HL-60/S4 (cell line): Measurements from ENCODE around the gene ZP1.
"Not testable (repeated sequence)": the region's sequence is repeated elsewhere in the genome, so short reads cannot be mapped to it uniquely, and the experiment has no call there.

Source experiments
- in situ Hi-C: fragments of 300-500 bp; cut with MboI; formaldehyde crosslinking; loops from 2 replicates; pipeline ENCODE4 v1.14.3; 2022; ENCODE audit warnings: low sequenced_read_pairs

The ZP1 gene, protein sequence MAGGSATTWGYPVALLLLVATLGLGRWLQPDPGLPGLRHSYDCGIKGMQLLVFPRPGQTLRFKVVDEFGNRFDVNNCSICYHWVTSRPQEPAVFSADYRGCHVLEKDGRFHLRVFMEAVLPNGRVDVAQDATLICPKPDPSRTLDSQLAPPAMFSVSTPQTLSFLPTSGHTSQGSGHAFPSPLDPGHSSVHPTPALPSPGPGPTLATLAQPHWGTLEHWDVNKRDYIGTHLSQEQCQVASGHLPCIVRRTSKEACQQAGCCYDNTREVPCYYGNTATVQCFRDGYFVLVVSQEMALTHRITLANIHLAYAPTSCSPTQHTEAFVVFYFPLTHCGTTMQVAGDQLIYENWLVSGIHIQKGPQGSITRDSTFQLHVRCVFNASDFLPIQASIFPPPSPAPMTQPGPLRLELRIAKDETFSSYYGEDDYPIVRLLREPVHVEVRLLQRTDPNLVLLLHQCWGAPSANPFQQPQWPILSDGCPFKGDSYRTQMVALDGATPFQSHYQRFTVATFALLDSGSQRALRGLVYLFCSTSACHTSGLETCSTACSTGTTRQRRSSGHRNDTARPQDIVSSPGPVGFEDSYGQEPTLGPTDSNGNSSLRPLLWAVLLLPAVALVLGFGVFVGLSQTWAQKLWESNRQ

DNA sequence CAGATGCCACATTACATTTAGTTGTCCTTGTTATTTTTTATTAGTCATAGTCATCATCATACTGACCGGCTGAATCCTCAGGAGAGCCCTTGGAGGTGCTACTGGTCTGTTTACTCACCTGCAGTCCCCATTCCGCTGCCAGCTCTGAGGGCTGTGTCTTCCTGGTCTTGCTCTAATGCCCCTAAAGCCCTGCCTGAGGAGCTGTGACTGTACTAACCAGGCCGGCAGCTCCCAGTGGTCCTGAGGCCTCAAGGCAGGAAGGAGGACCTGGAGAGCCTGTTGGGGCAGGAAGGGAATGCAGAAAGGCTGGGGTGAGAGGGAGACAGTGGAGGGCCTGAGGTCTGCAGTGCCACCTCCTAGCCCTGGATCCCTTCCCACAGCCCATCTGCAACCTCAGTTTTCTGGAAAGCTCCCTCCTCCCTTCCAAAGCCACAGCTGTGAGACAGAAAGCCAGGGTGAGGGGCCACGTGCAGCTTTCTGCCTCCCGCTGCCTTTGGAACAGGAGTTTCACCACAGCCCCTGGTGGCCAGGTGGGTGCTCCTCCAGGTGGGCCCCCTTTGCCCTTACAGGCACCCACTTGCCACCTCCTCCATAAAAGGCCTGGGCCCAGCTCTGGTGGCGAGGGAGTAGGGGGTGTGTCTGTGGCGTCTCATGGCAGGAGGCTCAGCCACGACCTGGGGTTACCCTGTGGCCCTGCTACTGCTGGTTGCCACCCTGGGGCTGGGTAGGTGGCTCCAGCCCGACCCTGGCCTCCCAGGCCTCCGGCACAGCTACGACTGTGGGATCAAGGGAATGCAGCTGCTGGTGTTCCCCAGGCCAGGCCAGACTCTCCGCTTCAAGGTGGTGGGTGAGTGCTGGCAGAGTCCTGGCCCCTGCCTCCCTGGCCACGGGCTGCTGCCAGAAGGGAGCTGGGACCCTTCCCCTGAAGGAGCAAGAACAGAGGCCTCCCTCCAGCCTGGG is at the start of gene ZP1:
ZP1 (plus strand) TSS at position 632 of the 960 bp plus-strand sequence; CDS start at position 652, 20 bp downstream.
- in situ Hi-C loops = no loop called here

DNA sequence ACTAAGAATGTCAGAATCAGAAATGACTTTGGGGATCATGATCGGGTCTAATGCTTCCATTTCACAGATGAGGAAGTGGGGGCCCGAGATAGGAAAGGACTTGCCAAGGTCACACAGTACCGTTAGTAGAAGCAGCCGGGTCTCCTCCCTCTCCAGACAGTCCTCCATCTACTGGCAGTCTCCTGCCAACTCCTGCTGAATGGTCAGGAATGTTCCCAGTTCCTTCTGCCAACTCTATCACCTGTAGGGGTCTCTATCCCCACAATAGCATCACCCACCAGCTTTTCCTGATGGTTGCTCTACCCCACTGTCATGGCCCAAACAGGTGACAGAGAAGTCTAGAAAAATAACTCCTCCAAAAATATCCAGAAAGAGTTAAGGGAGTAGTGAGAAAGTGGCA is 49.3 kb upstream of the ZP1 start:
- in situ Hi-C loops = no loop called here

DNA sequence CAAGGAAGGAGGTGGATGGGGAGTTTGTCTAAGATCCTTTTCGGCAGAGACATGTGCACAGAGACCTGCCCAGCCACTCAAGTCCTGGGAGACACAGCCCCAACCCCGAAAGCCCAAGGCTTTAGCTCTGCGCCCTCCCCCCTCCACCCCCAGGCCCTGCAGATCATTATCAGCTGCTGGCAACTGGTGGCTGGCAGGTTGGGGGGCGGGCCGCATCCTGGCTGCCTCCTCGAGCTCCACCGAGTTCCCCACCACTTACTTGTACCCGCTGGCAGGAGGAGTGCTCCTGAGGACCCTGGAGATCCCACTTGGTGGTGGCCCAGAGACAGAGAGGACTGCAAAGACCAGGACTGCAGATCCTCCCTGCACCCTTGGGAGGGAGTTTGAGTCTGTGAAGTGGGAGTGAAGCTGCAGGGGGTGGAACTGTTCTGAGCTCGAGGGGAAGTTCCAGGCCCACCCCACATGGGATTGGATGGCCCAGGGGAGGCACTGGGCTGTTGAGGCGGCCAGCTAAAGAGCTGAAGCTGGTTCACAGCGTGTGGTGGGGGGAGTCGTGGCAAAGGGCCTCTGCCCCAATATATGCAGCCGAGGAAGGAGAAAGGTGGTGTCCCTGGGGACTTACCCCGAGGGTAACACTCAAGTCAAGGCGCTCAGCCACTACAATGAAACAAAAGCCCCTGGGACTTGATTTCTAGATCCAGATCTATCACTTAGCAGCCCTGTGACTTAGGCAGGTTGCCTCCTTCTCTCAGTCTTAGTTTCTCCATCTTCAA is 45.3 kb upstream of the ZP1 start:
- in situ Hi-C loops = no loop called here

DNA sequence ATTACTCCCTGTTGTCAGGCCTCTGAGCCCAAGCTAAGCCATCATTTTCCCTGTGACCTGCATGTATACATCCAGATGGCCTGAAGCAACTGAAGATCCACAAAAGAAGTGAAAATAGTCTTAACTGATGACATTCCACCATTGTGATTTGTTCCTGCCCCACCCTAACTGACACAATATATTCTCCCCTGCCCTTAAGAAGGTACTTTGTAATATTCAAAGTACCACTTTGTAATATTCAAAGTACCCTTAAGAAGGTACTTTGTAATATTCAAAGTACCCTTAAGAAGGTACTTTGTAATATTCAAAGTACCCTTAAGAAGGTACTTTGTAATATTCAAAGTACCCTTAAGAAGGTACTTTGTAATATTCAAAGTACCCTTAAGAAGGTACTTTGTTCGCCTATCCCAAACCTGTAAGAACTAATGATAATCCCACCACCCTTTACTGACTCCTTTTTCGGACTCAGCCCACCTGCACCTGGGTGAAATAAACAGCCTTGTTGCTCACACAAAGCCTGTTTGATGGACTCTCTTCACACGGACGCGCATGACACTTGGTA is 43.5 kb upstream of the ZP1 start:
- in situ Hi-C loops = not testable (repeated sequence)

DNA sequence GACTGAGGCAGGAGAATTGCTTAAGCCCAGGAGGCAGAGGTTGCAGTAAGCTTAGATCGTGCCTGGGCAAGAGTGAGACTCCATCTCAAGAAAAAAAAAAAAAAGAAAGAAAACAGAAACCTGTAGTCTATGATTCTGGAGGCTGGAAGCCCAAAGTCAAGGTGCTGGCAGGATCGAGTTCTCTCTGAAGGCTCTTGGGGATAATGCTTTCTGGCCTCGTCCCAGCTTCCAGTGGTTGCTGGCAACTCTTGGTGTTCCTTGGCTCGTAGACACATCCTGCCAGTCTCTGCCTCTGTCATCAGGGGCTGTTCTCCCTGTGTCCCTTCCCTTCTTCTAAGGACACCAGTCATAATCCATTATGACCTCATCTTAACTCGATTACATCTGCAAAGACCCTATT is 42.2 kb upstream of the ZP1 start:
- in situ Hi-C loops = loop anchor here (25.0 kb wide), 1 partner anchor 362 kb away; no protein-coding TSS in a partner anchor

DNA sequence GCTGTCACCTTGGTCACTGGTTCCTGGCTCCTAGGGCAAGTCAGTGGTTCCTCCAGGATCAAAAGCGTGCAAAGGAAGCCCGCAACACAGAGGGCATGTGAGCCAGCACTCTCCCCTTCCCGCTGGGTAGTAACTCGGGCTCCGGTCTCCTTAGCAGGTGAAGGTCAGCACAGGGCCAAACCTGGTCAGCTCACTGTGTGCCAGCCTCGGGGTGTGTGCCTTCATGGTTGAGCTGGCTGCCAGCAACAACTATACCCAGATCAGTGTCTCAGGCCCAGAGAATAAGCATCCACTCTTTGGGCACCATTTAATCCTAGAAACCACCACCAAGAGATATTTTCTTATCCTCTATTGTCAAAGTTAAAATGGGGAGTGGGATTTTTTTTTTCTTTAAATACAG is 41.6 kb upstream of the ZP1 start:
- in situ Hi-C loops = loop anchor here (25.0 kb wide), 1 partner anchor 362 kb away; no protein-coding TSS in a partner anchor

DNA sequence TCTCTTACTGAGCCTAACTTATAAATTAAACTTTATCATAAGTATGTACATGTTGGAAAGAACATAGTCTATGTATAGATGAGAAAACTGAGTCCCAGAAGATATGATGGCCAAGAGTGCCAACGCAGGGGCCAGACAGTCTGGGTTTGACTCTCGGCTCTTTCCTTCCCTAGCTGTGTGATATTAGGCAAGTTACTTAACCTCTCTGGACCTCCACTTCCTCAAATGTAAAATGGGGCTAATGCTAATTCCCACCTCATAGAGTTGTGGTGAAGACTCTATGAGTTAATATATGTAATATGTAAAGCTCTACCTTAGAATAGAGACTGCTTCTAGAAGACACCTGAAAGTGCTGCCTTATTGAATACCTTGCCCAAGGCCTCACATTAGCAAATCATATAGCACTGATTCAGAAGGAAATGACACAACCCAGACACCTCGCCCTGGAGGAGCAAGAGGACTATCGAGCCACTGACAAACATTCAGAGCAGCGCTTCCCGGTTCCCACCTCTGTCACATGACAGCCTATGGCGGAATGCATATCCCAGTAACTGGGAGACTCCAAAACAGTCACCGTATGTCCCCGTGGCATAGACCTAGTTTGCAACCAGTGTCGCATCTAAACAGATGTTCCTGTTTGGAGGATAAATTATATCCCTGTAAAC is 36.7 kb upstream of the ZP1 start:
- in situ Hi-C loops = loop anchor here (25.0 kb wide), 1 partner anchor 357 kb away; no protein-coding TSS in a partner anchor

DNA sequence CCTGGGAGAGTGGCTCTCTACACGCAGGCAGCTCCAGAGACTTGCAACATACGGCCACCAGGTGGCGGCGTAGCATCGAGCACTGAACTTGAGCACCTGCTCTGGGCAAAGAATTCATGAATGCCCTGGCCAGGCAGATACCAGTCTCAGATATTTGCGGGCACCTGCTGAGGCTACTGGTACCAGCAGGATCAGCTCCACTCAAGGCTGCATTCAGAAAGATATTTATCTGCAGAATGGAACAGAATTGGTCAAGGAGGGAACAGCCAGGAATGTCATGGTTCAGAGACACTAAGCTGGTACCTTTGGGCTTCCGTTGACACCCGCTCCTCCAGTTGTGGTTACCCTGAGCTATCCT is 36.2 kb upstream of the ZP1 start:
- in situ Hi-C loops = loop anchor here (25.0 kb wide), 1 partner anchor 356 kb away; no protein-coding TSS in a partner anchor

DNA sequence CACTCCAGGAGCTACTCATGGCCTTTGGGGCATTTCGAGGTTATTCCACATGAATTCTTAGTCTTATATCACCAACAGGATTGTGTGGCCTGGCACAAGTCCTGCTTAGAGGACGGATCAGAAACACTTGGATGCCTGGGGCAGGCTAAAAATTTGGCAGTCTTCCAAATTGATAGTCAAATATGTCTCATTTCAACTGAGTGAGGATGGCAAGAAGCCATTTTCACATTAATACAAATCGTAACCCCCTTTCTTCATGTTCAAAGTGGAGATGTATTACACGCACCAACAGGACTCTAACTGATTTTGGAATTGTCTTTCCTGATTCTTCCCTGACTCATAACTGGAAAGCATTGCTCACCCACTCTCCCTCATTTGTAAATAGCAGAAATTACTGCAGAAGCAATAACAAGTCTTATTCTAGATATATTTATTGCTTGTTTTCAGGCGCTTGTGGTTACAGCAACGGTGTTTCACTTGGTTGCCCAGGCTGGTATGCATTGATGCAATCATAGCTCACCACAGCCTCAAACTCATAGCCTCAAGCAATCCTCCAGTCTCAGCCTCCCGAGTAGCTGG is 35.8 kb upstream of the ZP1 start:
- in situ Hi-C loops = loop anchor here (25.0 kb wide), 1 partner anchor 356 kb away; no protein-coding TSS in a partner anchor

DNA sequence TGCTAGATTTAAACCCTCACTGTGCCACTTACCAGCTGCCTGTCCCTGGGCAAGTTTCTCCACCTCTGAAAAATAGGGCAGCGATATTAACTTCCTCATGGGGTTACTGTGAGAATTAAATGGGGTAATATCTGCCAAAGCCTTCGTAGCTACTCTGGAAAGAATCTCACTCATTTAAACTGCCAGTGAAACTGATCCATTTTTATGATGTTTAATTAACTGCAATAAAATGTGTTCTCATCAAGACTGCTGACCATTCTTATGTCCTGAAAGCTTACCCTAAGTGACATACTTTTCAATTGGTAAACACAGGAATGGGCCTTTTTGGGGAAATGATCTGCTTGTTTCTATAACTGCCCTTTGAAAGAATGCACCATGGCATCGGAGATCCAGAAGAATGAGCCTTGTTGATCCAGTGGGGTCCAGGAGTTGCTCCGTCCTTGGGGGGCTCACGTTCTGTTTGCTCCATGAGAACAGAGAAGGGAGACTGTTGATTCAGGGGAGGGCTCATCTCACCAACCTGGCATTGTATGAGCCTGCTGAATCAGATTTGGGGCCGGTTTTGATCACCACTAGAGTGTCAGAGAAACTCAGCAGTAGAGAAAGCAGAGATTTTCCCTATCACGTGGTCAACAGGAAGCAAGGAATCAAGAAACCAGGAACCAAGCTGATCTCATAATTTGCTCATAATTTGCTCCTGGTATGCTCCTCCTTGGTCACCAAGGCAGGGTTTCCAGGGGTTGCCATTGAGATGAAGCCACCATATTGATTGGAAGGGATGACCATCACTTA is 32.4 kb upstream of the ZP1 start:
- in situ Hi-C loops = loop anchor here (5.0 to 25.0 kb wide), 2 partner anchors 57 to 352 kb away; no protein-coding TSS in a partner anchor

DNA sequence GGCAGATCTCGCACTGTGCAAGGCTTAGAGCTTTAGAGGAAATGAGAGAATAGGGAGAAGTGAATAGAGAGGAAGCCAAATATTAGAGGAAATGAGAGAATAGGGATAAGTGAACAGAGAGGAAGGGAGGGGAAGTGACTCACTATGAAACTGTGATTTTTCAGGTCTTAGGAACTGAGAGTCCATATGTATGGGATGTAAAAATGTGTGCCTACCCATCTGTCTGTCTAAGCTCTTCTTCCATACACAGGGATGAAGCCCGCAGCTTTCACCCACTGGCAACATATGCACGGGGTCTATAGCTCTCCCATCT is 31.9 kb upstream of the ZP1 start:
- in situ Hi-C loops = loop anchor here (5.0 to 25.0 kb wide), 2 partner anchors 57 to 352 kb away; no protein-coding TSS in a partner anchor

DNA sequence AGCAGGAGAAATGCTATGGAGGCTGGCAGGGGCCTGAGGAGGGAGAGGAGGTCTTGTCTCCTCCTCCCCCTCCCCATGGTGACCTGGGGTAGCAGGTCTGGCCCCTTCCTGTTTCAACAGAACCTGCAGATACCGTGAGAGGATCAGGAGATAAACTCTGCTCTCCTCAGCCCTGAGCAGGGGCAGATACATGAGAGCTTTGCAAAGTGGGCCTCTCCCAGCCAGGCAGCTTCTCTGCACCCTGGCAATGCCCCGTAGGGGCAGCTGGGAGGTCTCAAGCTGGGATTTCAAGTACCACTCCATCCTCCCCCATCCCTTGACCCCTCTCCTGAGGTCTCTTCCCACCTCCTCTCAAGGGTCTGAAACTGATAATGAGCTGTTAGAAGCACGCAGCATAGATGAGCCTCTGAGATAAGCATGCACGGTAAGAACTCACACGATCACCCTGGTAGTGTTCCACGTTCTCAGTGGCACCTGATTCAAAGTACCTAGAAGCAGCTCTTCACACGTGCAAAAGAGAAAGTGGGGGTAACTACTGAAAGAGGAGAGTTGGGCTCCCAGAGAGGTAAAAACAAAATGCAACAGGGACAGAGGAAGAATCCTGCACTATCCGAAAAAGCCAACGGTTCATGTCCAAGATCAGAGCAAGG is 30.4 kb upstream of the ZP1 start:
- in situ Hi-C loops = loop anchor here (5.0 to 25.0 kb wide), 2 partner anchors 55 to 350 kb away; no protein-coding TSS in a partner anchor

DNA sequence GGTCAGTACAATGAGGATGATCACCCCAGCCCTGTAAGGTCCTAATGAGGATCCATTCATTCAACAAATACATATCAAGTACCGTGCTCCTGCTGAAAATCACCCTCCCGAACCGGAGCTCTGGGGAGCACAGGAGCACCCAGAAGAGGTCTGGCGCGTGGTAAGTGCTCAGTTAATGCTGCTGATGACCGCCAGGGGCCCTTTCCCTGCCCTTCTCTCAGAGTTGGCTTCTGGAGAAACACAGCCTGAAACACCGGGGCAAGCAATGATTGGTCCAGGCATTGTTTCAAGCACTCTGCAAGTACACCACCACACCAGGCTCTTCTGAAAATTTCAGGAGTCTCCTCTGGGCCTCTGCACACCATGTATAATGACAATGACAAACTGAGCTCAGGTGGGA is 29.2 kb upstream of the ZP1 start:
- in situ Hi-C loops = loop anchor here (5.0 to 25.0 kb wide), 2 partner anchors 54 to 349 kb away; no protein-coding TSS in a partner anchor

DNA sequence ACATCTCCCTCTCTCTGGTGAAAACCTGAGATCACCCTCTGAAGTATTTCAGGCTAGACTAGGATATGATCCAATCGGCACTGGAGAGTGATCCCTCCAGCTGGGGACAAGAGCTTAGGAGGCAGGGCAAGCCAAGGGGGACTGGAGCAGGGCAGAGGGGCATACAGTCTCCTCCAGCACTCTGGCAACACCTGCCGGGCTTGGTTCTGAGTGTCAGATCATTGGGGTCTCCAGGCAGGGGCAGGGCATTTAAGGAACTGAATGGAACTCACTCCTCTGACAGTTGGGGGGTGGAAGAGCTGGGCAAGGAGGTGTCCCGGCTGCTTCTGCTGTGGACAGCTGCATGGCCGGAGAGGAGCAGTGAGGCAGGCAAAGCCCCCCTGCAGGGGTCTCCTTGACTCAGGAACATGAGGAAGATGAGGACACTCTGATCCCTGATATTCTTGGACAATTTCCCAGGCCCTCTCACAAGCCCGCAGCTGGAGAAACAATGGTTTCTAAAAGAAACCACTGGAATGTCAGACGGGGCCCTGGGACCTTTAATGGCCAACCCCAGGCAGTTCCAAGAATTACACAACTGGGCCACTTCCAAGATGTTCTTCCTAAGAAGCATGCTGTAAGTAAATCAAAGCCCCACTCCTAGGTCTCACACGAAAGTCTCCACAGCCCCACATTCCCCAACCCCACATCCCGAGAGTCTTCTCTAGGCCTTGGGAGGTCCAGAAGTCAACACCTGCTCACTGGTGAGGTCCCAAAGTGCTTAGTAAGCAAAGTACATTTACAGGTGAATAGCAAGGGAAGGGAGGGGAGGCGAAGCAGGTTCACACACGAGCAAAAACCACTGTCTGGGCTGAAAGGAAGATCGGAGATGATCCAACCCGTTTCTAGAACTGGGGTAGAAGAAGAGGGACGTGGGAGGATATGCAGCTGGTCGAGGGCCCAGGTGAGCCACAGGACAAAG is 26.6 kb upstream of the ZP1 start:
- in situ Hi-C loops = loop anchor here (25.0 kb wide), 1 partner anchor 347 kb away; no protein-coding TSS in a partner anchor

DNA sequence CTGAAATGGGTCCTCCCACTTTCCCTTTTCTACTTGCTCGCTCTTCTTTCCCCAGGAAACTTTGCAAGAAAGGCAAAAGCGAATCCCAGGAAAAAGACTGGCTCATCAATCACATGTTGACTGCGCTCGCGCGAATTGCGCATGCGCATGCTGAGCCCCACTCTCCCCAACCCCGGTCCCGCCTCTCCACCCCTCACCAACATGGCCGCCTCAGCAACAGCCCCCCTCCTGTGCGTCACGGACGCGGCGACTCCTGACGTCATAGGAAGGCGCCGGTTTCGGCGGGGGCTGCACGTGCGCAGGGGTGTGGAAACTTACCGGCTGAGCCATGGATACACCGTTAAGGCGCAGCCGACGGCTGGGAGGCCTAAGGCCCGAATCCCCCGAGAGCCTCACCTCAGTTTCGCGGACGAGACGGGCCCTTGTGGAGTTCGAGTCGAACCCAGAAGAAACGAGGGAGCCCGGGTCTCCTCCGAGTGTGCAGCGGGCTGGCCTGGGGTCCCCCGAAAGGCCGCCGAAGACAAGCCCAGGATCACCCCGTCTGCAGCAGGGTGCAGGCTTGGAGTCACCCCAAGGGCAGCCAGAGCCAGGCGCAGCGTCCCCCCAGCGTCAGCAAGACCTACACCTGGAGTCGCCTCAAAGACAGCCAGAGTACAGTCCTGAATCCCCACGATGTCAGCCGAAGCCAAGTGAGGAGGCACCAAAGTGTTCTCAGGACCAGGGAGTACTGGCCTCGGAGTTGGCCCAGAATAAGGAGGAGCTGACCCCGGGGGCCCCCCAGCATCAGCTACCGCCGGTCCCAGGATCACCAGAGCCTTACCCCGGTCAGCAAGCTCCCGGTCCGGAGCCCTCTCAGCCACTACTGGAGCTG is 25.3 kb upstream of the ZP1 start, which contains the start of gene CCDC86:
CCDC86 (plus strand) TSS at position 317 of the 871 bp plus-strand sequence; CDS start at position 329, 12 bp downstream.
- in situ Hi-C loops = loop anchor here (25.0 kb wide), 1 partner anchor 345 kb away; no protein-coding TSS in a partner anchor
